GM12873 (cell line): Measurements from ENCODE around the gene WDR59.

ENCODE experiments used
- TF ChIP-seq, protein P1 (sequence below): IDR thresholded peaks from 2 replicates; pipeline ENCODE4 v1.5.1; 2012; ENCODE audit warnings: low read depth, mild to moderate bottlenecking, moderate library complexity, low read length, control low read depth; ENCODE audit not compliant: insufficient read depth; ENCODE audit errors: missing control alignments

WDR59 gene

DNA sequence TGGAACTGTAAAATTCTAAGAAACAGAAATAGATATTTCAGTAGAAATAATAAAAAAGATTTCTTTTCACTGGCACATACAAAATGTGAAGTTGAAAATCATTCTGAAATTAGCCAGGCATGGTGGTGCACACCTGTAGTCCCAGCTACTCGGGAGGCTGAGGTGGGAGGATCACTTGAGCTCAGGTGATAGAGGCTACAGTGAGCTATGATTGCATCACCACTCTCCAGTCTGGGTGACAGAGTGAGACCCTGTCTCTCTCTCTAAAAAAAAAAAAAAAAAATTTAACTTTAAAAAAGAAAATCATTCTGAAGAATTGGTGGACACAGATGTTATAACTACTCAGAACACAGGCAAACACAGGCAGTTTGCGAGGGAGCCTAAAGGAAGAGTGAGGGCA lies 112.6 kb downstream of the WDR59 start:
- TF ChIP-seq, protein P1, sequence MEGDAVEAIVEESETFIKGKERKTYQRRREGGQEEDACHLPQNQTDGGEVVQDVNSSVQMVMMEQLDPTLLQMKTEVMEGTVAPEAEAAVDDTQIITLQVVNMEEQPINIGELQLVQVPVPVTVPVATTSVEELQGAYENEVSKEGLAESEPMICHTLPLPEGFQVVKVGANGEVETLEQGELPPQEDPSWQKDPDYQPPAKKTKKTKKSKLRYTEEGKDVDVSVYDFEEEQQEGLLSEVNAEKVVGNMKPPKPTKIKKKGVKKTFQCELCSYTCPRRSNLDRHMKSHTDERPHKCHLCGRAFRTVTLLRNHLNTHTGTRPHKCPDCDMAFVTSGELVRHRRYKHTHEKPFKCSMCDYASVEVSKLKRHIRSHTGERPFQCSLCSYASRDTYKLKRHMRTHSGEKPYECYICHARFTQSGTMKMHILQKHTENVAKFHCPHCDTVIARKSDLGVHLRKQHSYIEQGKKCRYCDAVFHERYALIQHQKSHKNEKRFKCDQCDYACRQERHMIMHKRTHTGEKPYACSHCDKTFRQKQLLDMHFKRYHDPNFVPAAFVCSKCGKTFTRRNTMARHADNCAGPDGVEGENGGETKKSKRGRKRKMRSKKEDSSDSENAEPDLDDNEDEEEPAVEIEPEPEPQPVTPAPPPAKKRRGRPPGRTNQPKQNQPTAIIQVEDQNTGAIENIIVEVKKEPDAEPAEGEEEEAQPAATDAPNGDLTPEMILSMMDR, result no peak

DNA sequence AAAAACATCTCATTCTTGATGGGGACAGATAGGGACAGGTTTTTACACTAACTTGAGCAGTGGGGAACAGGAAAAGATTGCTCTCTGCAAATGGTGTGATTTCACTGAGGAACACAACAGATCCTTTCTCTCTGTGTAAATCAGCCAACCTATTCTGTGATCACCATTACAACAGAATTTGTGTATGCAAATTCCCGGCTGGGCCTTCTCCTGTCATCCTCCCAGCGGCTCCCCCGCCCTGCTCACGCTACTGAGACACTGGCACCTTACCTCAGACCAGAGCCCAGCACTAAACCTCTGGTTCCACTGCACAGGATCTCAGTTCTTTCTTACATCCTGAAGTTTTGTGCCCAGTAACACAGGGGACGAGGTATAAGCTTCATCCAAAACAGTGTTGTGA lies 113.3 kb downstream of the WDR59 start:
- TF ChIP-seq, protein P1, result no peak

DNA sequence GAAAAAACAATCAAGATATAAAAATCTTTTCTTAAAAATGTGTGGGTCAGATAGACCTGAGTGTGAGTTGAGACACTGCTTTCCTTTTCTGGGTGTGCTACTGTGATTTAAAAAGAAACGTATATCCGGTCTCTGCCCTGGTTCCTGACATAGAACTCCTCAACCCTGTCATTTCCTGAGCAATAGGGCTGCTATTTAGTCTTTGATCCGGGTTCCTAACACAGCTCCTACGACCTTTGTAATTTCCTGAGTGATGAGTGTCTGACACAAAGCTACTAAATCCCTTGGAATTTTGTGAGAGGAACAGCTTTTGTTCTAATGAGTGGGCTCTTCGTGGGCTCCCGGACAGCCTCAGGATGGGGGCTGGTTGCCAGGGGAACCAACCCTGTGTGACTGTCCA lies 116.4 kb downstream of the WDR59 start:
- TF ChIP-seq, protein P1, result no peak

GRCh38 chr16:74868035-74868434 lies 116.9 kb downstream of the WDR59 start:
- TF ChIP-seq, protein P1, result no peak

DNA sequence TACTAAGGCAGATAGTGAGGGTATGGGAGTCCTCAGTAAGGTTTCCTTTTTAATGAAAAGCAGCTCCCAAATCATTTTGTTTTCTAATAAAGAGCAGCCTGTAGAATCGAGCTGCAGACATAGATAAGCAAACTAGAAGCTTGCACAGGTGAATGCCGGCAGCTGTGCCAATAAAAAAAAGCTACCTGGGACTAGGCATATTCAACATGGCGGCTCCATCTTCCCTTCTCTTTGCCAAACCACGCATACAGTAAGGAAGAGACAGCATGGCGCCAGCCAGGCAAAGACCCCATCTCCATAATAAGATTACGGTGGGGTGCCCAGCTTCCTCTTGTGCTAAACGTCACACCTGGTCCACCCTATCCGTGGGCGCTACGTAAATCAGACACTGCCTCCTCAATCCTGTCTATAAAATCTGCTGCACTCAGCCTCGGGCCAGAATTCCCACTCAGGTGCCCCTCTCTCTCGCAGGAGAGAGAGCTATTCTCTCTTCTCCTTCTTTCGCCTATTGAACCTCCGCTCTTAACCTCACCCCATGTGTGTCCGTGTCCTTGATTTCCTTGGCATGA lies 117.6 kb downstream of the WDR59 start:
- TF ChIP-seq, protein P1, result no peak

GRCh38 chr16:74865922-74866598 lies 118.9 kb downstream of the WDR59 start:
- TF ChIP-seq, protein P1, result no peak

DNA sequence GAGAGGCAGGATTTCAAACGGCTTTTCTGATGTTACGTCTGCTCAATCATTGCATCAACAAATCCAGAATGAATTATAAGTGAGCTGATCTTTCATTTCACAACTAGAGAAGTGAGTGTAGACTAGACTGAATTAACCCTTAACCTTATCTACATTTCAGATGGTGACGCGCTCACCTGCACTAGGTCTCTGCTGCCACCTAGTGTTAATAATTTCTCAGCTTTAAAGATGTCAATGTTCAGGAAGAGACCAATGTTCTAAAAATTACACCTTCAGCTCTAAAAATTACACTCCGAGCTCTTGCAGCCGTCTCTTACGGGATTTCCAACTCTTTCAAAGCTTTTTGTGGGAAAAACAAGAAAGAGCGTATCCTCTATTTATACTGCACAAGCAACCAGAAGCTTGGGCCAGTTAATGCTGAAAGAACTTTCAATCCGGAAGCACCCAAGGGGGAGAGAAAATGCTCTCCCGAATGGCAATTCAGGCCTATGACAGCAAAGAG lies 122.1 kb downstream of the WDR59 start:
- TF ChIP-seq, protein P1, result peak; percentile 78
